LHCN-M2 (cell line): ENCODE data around the gene HOXD12. TPM values are rescaled to one million over a fixed set of nuclear protein-coding genes. Genes with fewer than 3 reads are reported as not detected.

ENCODE experiments used
- DNase-seq: peaks from one replicate; pipeline ENCODE4 v3.0.0-alpha.2; 2012; ENCODE audit warnings: low read depth
- total RNA-seq: library from RNA; depleted of rRNA; stranded (reverse); fragments of >200 nt; gene quantifications from 2 replicates; pipeline ENCODE4 v1.2.3, GENCODE V29; 2014

HOXD12 gene
- total RNA-seq, 1 experiment from 2014 or later: not detected

GRCh38 chr2:176130957-176131847, 31.6 kb downstream of the HOXD12 start:
- no peak for DNase-seq

GRCh38 chr2:176131848-176132158, 32.2 kb downstream of the HOXD12 start:
- no peak for DNase-seq

- DNase-seq: no peak
These were observed 32.9 kb downstream of the HOXD12 start for GRCh38 chr2:176132205-176133171.

GRCh38 chr2:176133389-176133788, 33.8 kb downstream of the HOXD12 start:
- DNase-seq: no peak

- DNase-seq: no peak
These were observed 34.4 kb downstream of the HOXD12 start for GRCh38 chr2:176134035-176134434.

GRCh38 chr2:176135035-176135440, 35.4 kb downstream of the HOXD12 start:
- peak; percentile 26 for DNase-seq

GRCh38 chr2:176136374-176137251, 37.0 kb downstream of the HOXD12 start:
- no peak for DNase-seq

GRCh38 chr2:176137252-176137580, 37.6 kb downstream of the HOXD12 start:
- no peak for DNase-seq

- no peak for DNase-seq
These were observed 38.3 kb downstream of the HOXD12 start for GRCh38 chr2:176137906-176138305.

GRCh38 chr2:176138526-176138922, 38.9 kb downstream of the HOXD12 start:
- DNase-seq: no peak

GRCh38 chr2:176138923-176139660, 39.5 kb downstream of the HOXD12 start:
- no peak for DNase-seq

- no peak for DNase-seq
These were observed 40.3 kb downstream of the HOXD12 start for GRCh38 chr2:176139661-176140512.

GRCh38 chr2:176140513-176141317, 41.1 kb downstream of the HOXD12 start:
- peak; percentile 53 for DNase-seq

- DNase-seq: no peak
These were observed 42.7 kb downstream of the HOXD12 start for GRCh38 chr2:176142281-176142680.

GRCh38 chr2:176145085-176145969, 45.7 kb downstream of the HOXD12 start:
- no peak for DNase-seq

- no peak for DNase-seq
These were observed 46.5 kb downstream of the HOXD12 start for GRCh38 chr2:176146101-176146500.

- DNase-seq: no peak
These were observed 47.0 kb downstream of the HOXD12 start for GRCh38 chr2:176146645-176147044.

GRCh38 chr2:176147210-176147799, 47.7 kb downstream of the HOXD12 start:
- no peak for DNase-seq
